Measurements from ENCODE around the gene CYSRT1.

GRCh38 chr9:137192448-137192780 is 32.6 kb upstream of the CYSRT1 start:
- TF ChIP-seq POLR2AphosphoS5 (IDR thresholded peaks at IDR 0.05; ENCODE audit: low read depth, low read length) (no peak), POLR2A (IDR thresholded peaks at IDR 0.05; ENCODE audit: low read depth, low read length) (no peak)
